Testis (tissue), 3 donors: ENCODE data around the gene NUDT3. TPM values are rescaled to one million over a fixed set of nuclear protein-coding genes. Genes with fewer than 3 reads are reported as not detected.

ENCODE experiments used
- DNase-seq: peaks from one replicate; pipeline ENCODE4 v3.0.0-alpha.2; 2019
- H3K27ac ChIP-seq, 2 donors: fragments of 200-600 bp; sonication (generic); one replicate each; pipeline ENCODE4 v1.5.1; 2019
- H3K27me3 ChIP-seq: fragments of 200-600 bp; sonication (generic); one replicate; pipeline ENCODE4 v1.5.1; 2019
- H3K36me3 ChIP-seq: fragments of 200-600 bp; sonication (generic); one replicate; pipeline ENCODE4 v1.5.1; 2017; ENCODE audit warnings: low read depth; ENCODE audit errors: missing control alignments
- H3K4me1 ChIP-seq: fragments of 200-600 bp; sonication (generic); one replicate; pipeline ENCODE4 v1.5.1; 2019
- H3K4me3 ChIP-seq, 2 donors: fragments of 200-600 bp; sonication (generic); one replicate each; pipeline ENCODE4 v1.5.1; 2017 to 2019
- H3K9me3 ChIP-seq: fragments of 200-600 bp; sonication (generic); one replicate; pipeline ENCODE4 v1.5.1; 2017
- CTCF ChIP-seq, 3 experiments: fragments of 450-650 bp in 2 of 3; fragments of 200-600 bp in 1 of 3; sonication (generic) in 1 of 3; IDR thresholded peaks; one replicate each; pipeline ENCODE4 v1.5.1; 2016 to 2019; ENCODE audit warnings: antibody characterized with exemption in 3 of 3, mild to moderate bottlenecking in 2 of 3, moderate library complexity in 1 of 3
- POLR2A ChIP-seq: fragments of 450-650 bp; IDR thresholded peaks from one replicate; pipeline ENCODE4 v1.6.1; 2017; ENCODE audit warnings: antibody characterized with exemption, mild to moderate bottlenecking, moderate library complexity
- WGBS, 2 donors: methylation state at CpG; one replicate each; pipeline ENCODE4 v1.1.5; 2018; 5-methylcytosine and 5-hydroxymethylcytosine counted together
- intact Hi-C: fragments of 100-400 bp; cut with DNase I; formaldehyde crosslinking; loops from one replicate; pipeline ENCODE4 v1.15.1; 2023; ENCODE audit warnings: low total_unique reads
- polyA plus RNA-seq: library from polyadenylated mRNA; stranded (reverse); fragments of 350-450 nt; fragmentation: Illumina TruSeq; extraction: RNeasy Lipid Tissue Mini Kit (QIAGEN cat#74804); gene quantifications from one replicate; pipeline ENCODE4 v1.2.3, GENCODE V29; 2014; ENCODE audit warnings: low read depth, low replicate concordance; ENCODE audit not compliant: insufficient read depth
- total RNA-seq, 2 donors: library from RNA; depleted of rRNA; stranded (reverse); fragments of >200 nt; gene quantifications; one replicate each; pipeline ENCODE4 v1.2.3, GENCODE V29; 2016

NUDT3 gene
- total and polyA plus RNA-seq, 3 donors from 2014 or later, result 18.7 to 28.3 (median 24.0) TPM

GRCh38 chr6:34239893-34240292 is 152.6 kb downstream of the NUDT3 start:
- no peak overlapping the region for H3K27ac ChIP-seq
- WGBS, 2 donors, result 89 to 92% methylated on average over 2 of the region's 2 CpGs
- no peak for DNase-seq
- H3K9me3 ChIP-seq, result no peaks in the 10 kb centered on the region
- no peak for TF ChIP-seq CTCF (IDR thresholded peaks at IDR 0.05)
- no peak for TF ChIP-seq POLR2A
- H3K27me3 ChIP-seq, result no peaks in the 10 kb centered on the region
- intact Hi-C loops, result loop anchor here (10.0 kb wide), 1 partner anchor 175 kb away; no protein-coding TSS in a partner anchor
- no peak overlapping the region for H3K4me3 ChIP-seq
- no peaks in the 10 kb centered on the region for H3K36me3 ChIP-seq
- H3K4me1 ChIP-seq, result peaks cover 4% of the 10 kb centered on the region

GRCh38 chr6:34239500-34239825 is 153.0 kb downstream of the NUDT3 start:
- no peak overlapping the region for H3K4me3 ChIP-seq
- TF ChIP-seq POLR2A (no peak), CTCF (IDR thresholded peaks at IDR 0.05) (no peak)
- H3K36me3 ChIP-seq, result no peaks in the 10 kb centered on the region
- intact Hi-C loops, result no loop called here
- no peaks in the 10 kb centered on the region for H3K9me3 ChIP-seq
- no peaks in the 10 kb centered on the region for H3K27me3 ChIP-seq
- no peak for DNase-seq
- no peak overlapping the region for H3K27ac ChIP-seq
- 65 to 87% methylated on average over 3 of the region's 3 CpGs for WGBS, 2 donors
- peaks cover 4% of the 10 kb centered on the region for H3K4me1 ChIP-seq

- intact Hi-C loops, result no loop called here
- peak overlapping the region in 1 of 2 donors; percentile 56 for H3K4me3 ChIP-seq
Measured at GRCh38 chr6:34238585-34239499, 153.6 kb downstream of the NUDT3 start.

GRCh38 chr6:34237722-34238584 is 154.5 kb downstream of the NUDT3 start:
- WGBS, 2 donors, result 12 to 13% methylated on average over 19 to 53 of the region's 64 CpGs
- TF ChIP-seq CTCF (IDR thresholded peaks at IDR 0.05) (peak in 1 of 3 experiments; percentile 21), POLR2A (no peak)
- no peaks in the 10 kb centered on the region for H3K27me3 ChIP-seq

More at GRCh38 chr6:34238585-34239499, 153.6 kb downstream of the NUDT3 start:
- no peaks in the 10 kb centered on the region for H3K27me3 ChIP-seq
- WGBS, 2 donors, result 44 to 80% methylated on average over 8 to 14 of the region's 14 CpGs
- TF ChIP-seq CTCF (IDR thresholded peaks at IDR 0.05) (no peak), POLR2A (no peak)
- DNase-seq, result no peak
- no peaks in the 10 kb centered on the region for H3K9me3 ChIP-seq
- H3K36me3 ChIP-seq, result no peaks in the 10 kb centered on the region
- H3K4me1 ChIP-seq, result no peaks in the 10 kb centered on the region
- H3K27ac ChIP-seq, result no peak overlapping the region

More at GRCh38 chr6:34237722-34238584, 154.5 kb downstream of the NUDT3 start:
- Histone ChIP-seq H3K9me3 (no peaks in the 10 kb centered on the region), H3K27ac (peak overlapping the region in 1 of 2 donors; percentile 41), H3K4me3 (peak overlapping the region; percentile 53 to 56), H3K36me3 (no peaks in the 10 kb centered on the region), H3K4me1 (no peaks in the 10 kb centered on the region)
- intact Hi-C loops, result no loop called here
- DNase-seq, result no peak
